SH-SY5Y (cell line): ENCODE results near the gene KRT79.

Experiments used
- GATA2 ChIP-seq: IDR thresholded peaks from 2 replicates; pipeline ENCODE4 v1.6.1; 2011; ENCODE audit warnings: mild to moderate bottlenecking, low read depth, low read length
- GATA3 ChIP-seq: IDR thresholded peaks from 2 replicates; pipeline ENCODE4 v1.6.1; 2011; ENCODE audit warnings: low read depth, mild to moderate bottlenecking, low read length, moderate library complexity

DNA sequence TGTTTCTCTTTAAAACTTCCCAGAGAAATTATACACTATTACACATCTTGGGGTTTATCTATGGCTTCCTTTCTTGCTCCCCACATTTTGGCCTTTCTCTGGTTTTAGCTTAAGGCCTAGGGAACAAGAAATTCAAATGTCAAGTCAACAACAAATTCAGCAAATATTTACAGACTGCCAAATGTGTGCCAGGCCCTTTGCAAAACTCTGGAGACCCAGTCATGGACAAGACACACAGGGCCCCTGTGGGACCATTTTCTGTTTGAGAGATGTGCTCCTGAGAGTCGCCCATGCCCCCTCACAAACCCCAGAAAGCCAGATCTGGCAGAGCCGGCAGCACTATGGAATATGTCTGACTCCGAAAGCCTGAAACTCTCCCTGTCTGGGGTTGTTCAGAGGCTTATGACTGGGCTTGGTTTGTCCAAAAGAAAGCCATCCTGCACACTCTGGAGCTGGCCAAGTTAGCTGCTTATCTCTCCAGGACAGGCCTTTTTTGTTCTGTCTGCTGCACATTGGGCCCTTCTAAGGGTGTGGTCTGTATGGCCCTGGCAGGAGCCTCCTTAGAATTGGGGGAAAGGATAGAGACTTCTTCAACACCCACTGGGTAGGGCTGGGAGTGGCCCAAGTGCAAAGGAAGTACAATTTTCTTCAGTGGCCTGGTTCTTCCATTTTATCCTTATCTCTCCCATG, 37.1 kb downstream of the KRT79 start:
- no peak for TF ChIP-seq GATA2
- no peak for TF ChIP-seq GATA3
